Measurements from ENCODE around the gene MTHFR.
"Not testable (repeated sequence)": the region's sequence is repeated elsewhere in the genome, so short reads cannot be mapped to it uniquely, and the experiment has no call there.

The MTHFR gene

GRCh38 chr1:11833900-11834299 lies 28.1 kb upstream of the MTHFR start:
- DNase-seq (ENCODE audit: extremely low read depth in 1 of 2, low read depth in 1 of 2) = no peak

DNA sequence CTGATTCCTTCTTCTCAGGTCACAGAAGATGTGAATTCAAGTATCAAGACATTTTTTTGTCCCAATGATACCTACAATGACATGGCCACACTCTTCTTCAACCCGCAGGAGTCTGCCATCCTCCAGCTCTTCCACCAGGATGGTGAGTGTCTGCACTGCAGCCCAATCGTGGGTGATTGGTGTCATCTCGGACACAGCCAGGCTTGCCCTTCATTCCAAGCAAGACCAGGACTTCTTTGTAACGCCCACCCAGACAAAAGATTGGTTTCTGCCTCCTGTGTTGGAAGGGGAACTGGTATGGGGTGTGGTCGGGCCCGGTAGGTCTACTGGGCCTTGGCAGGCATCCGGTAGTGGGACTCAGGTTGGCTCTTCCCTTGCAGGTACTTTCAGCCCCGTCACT lies 27.7 kb upstream of the MTHFR start:
- no peak for DNase-seq (ENCODE audit: extremely low read depth in 1 of 2, low read depth in 1 of 2)

- DNase-seq (ENCODE audit: extremely low read depth in 1 of 2, low read depth in 1 of 2) = no peak
Measured at GRCh38 chr1:11831945-11832725, 26.4 kb upstream of the MTHFR start.

DNA sequence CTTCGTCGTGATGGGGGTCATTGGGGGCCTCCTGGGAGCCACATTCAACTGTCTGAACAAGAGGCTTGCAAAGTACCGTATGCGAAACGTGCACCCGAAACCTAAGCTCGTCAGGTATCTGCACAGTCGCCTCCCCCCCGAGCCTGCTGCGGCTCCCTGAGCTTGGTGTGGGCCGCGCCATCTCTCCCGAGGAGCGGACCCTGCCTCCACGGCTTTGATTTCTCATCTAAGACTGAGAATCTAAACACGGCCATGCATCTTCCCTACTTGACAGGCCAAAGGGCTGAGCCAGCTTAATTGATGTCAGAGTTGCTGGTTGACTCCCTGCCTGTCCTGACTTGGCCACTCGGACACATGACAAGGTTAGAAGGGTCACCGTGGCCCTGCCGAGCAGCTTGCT lies 22.7 kb upstream of the MTHFR start:
- DNase-seq (ENCODE audit: extremely low read depth in 1 of 2, low read depth in 1 of 2) = no peak

DNA sequence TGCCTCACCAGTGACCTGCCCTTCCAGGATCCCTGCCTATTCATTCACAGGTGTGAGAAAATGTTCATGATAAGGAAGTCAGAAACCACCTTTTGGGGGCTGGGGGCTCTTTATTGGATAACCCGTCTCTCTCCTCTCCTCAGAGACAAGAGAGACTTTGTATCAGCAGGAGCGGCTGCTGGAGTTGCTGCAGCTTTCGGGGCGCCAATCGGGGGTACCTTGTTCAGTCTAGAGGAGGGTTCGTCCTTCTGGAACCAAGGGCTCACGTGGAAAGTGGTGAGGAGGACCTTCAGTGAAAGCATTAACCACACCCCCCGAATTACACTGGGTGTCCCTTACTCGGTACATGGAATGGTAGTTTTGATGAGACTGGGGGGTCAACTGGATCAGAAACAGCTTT lies 21.2 kb upstream of the MTHFR start:
- no peak for DNase-seq (ENCODE audit: extremely low read depth in 1 of 2, low read depth in 1 of 2)

DNA sequence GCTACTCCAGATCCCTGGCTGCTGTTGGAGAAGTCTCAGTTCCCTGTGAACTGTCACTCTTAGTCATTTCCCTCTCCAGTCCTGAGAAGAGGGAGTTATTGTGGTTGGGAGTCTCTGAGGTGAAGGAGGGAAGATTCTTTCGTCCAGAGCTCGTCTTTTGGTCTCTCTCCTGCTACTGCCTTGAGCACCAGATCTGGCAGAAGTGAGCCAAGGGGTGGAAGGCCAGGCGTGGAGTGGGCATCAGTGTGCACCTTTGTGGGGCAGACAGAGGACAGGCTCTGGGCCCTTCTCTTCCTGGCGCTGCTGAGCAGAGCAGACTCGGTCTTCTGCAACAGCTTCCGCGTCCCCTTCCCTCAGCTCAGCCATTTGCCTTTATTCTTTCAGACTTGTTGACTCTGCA lies 19.4 kb upstream of the MTHFR start:
- no peak for DNase-seq (ENCODE audit: extremely low read depth in 1 of 2, low read depth in 1 of 2)

GRCh38 chr1:11823366-11824137 lies 17.8 kb upstream of the MTHFR start:
- no peak for DNase-seq (ENCODE audit: extremely low read depth in 1 of 2, low read depth in 1 of 2)

- no peak for DNase-seq (ENCODE audit: extremely low read depth in 1 of 2, low read depth in 1 of 2)
Measured at GRCh38 chr1:11822091-11822490, 16.3 kb upstream of the MTHFR start.

DNA sequence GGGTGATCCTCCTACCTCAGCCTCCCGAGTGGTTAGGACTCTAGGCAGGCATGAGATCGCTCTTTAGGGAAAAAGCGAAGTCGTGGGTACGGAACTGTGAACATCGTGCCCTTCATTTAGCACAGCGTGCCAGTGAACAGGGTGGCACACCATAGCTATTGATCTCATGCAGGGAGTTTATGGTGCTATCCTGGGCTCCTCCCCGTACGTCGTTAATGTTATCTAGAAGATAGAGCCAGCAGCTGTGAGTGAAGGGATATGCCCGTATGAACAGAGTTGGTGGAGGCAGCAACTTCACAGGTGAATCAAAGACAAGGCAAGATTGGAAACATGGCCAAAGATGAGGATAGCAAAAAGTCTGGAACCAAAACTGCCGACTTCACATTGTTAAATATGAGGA lies 11.4 kb upstream of the MTHFR start:
- no peak for DNase-seq (ENCODE audit: extremely low read depth in 1 of 2, low read depth in 1 of 2)

DNA sequence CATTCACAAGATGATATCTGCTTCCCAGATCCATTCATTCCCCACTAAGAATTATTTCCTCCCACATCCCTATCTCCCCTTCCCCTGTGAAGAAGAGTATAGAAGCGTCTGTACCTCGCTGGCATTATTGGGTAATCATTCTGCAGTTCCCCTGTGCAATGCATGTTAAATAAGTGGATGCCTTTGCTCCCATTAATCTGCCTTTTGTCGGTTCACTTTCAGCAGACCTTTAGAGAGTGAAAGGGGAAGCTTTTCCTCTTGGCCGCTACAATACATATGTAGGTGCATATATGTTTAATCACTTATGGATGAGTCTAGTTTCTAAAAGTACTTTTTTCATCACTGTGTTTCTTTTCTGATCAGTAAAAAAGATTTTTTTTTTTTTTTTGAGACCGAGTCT lies 7.3 kb upstream of the MTHFR start:
- no peak for DNase-seq (ENCODE audit: extremely low read depth in 1 of 2, low read depth in 1 of 2)

DNA sequence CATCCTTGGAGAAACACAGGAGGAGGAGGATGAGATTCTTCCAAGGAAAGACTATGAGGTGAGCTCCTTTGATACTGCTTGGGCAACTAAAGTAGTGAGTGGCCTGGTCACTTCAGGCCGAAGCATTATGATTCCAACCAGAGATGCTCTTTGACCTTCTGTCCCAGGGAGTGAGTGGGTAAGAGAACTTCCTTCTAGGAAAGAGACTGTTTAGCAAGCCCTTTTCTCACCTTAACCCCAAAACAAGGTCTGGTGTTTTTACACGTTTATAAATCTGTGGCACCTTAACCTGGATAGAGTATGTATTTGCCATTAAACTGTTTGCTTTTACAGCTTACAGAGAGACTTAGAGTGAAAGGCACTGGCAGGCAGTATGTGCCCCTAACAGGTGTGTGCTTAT lies 1.4 kb upstream of the MTHFR start:
- DNase-seq (ENCODE audit: extremely low read depth in 1 of 2, low read depth in 1 of 2) = no peak

GRCh38 chr1:11806307-11806936 lies 658 bp upstream of the MTHFR start:
- DNase-seq (ENCODE audit: extremely low read depth in 1 of 2, low read depth in 1 of 2) = peak in 1 of 2 donors; percentile 63

- no peak for DNase-seq (ENCODE audit: extremely low read depth in 1 of 2, low read depth in 1 of 2)
Measured at GRCh38 chr1:11804666-11805421, 920 bp downstream of the MTHFR start.

DNA sequence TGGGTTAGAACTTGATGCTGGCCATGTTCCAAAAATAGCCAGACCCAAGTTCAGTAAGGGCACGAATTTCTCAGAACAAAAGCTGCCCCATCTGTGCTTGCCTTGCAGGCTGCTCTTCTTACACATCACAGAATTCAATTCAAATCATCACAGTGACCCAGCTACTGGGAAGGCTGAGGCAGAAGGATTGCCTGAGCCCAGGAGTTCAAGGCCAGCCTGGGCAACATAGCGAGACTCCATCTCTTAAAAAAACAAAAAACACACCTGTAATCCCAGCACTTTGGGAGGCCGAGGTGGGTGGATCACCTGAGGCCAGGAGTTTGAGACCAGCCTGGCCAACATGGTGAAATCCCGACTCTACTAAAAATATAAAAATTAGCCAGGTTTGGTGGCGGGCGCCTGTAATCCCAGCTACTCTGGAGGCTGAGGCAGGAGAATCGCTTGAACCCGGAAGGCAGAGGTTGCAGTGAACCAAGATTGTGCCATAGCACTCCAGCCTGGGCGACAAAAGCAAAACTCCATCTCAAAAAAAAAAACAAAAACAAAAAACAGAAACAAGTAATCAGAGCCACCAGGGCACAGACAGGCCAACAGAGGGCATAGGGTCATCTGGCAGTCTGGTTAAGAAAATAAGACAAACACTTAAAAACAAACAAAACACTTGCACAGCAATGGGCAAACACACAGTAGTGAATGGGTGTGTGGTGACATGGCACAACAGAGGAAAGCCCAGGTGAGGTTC lies 1.7 kb downstream of the MTHFR start:
- not testable (repeated sequence) for DNase-seq (ENCODE audit: extremely low read depth in 1 of 2, low read depth in 1 of 2)

DNA sequence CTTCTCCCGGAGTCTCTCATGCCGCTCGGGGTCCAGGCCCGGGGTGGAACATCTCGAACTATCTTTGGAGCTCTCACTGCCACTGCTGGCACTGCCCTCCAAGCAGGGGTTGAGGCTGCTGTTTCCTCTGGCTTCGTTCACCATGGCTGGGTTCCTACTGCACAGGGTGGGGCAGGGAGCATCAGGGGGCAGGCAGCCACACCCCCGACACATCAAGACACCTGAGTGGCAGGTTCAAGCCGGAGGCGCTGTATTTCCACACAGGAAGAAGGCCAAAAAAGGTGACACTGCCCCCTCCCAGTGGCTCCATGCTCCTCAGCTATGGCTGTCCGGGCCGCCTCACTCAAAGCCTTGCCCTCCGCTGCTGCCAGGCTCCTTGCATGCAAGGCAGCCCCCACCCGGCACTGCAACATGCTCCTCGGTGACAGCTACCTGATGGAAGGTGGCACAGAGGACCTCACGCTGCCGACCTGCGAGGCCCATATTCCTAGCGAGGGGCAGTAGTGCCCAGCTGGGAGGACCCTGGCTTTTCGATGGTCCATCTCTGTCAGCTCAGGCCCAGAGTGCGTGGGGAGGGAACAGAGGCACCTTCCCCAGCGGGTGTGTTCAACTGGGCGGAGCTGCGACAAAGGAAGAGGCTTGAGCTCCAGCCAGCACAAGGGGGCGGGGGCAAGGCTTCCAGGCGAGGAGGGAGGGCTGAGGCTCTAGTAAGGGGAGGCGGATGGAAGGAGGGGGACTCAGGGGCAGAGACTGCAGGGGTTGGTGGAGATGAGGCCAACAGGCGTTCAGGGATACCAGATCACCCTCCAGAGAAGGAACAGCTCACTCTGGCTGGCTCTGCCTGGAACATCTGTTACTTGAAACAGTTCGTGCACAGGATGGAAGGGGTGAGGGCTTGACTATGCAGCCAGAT lies 2.5 kb downstream of the MTHFR start:
- peak; percentile 38 to 58 for DNase-seq (ENCODE audit: extremely low read depth in 1 of 2, low read depth in 1 of 2)

DNA sequence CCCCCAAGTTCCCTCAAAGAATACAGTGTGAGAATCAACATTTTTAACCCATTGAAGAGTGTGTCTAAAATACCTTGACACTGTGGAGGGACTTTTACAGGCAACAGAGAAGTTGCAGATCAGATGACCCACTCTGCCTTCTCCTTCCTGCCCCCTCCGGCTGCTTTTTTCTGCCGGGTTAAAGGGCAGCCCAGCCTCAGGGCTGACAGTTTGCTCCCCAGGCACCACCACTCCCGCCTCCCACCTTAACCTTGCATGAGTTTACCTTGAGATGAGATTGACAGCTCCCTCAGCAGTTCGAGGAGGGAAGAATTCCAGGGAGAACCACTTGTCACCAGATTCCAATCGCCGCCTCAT lies 3.2 kb downstream of the MTHFR start:
- DNase-seq (ENCODE audit: extremely low read depth in 1 of 2, low read depth in 1 of 2) = no peak

DNA sequence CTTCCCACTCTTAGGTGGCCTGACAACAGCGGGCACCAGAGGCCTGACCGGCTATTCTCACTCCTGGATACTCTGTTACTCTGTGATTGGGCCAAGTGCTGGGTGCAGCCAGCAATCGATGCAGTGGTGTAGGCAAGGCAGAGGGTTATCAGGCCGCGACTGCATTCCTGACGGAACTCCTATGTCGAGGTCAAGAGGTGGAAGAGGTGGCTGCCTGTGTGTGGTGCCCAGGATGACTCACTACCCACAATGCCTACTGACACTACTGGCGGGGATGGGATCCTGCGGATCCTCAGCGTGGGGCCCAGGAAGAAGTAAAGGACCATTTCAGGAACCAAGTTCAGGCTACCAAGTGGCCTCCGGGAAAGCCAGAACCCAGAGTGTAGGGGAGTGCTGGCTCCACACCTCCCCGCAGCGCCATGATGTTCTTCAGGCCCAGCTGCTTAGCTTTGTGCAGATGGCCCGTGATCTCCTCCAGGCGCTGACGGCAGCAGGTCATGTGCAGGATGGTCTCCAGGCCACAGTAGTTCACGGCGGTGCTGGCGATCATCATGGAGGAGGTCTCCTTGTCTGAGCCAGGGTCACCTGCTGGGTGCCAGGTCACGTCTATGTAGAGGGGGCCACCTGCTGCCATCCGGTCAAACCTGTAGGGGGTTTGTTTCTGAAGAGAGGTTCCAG lies 4.9 kb downstream of the MTHFR start:
- DNase-seq (ENCODE audit: extremely low read depth in 1 of 2, low read depth in 1 of 2) = no peak

- no peak for DNase-seq (ENCODE audit: extremely low read depth in 1 of 2, low read depth in 1 of 2)
Measured at GRCh38 chr1:11800391-11800755, 5.4 kb downstream of the MTHFR start.

GRCh38 chr1:11799896-11800295 lies 5.9 kb downstream of the MTHFR start:
- no peak for DNase-seq (ENCODE audit: extremely low read depth in 1 of 2, low read depth in 1 of 2)
